Right lobe of liver (tissue), 4 donors: ENCODE measurements around the gene CDH6.

Source experiments
- CTCF ChIP-seq, 4 donors: fragments of 200-600 bp in 3 of 4; fragments of 450-650 bp in 1 of 4; IDR thresholded peaks; one replicate each; pipeline versions ENCODE4 v1.5.1 to v1.8.0; 2016 to 2022; ENCODE audit warnings: antibody characterized with exemption in 4 of 4, mild to moderate bottlenecking in 2 of 4
- POLR2A ChIP-seq: fragments of 450-650 bp; IDR thresholded peaks from one replicate; pipeline ENCODE4 v1.6.1; 2017; ENCODE audit warnings: antibody characterized with exemption, mild to moderate bottlenecking
- donor health status: DM: no; HTN: no; CAD: no.
- donor health status: DM: no; HTN: no; CAD: no.
- donor health status: DM: no; HTN: yes; CAD: no.

- no peak for TF ChIP-seq POLR2A
- no peak for TF ChIP-seq CTCF (IDR thresholded peaks at IDR 0.05)
Measured at GRCh38 chr5:31213705-31214121, 20.2 kb downstream of the CDH6 start.
